C4-2B (cell line): ENCODE results near the gene NOXO1.
A peak's percentile ranks its signal among the peaks of the same experiment; 100 is the strongest.
"Not testable (repeated sequence)": the region's sequence is repeated elsewhere in the genome, so short reads cannot be mapped to it uniquely, and the experiment has no call there.

Experiments
- H3K27ac ChIP-seq: fragments of 450-650 bp; 2 replicates; pipeline ENCODE4 v1.5.1; 2017
- ZFX ChIP-seq: fragments of 450-650 bp; IDR thresholded peaks from 2 replicates; pipeline ENCODE4 v1.6.1; 2017
- TF ChIP-seq, protein P1 (sequence below): fragments of 450-650 bp; conservative IDR thresholded peaks from 2 replicates; pipeline ENCODE4 v1.5.1; 2017; ENCODE audit warnings: mild to moderate bottlenecking

Gene NOXO1

DNA sequence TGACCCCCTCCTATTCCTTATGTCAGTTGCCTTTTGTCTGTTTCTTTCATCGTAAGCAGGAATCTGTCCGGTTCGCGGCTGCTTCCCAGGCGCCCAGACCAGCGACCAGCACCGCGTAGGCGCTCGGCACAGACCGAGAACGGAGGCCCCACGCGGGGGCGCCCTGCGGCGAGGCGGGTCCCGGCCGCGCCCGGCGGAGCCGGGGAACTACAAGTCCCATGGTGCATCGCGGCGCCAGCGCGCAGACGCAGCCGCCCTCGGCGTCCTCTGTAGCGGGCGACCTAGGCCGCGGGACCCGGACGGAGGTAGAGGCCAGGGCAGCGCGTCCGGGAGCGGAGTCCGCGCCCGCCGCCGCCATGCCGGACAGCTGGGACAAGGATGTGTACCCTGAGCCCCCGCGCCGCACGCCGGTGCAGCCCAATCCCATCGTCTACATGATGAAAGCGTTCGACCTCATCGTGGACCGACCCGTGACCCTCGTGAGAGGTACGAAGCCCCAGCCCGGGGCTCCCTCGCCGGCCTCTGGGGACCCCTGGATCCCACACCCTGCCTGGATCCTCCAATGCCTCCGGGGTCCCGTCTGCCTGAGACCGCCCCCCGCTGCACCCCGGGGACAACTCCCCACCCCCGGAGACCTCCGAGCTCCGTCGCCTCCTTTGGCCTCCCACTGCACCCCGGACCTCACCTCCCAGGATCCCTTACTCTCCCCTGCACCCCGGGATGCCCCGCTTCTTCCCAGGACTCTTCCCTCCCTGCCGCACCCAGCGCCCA is 21.8 kb downstream of the NOXO1 start, which contains the start of gene NDUFB10:
TSS of gene NDUFB10 (plus strand) at position 270 of the 771 bp plus-strand sequence. CDS start at position 357, 87 bp downstream.
- H3K27ac ChIP-seq, result peak within 1 kb of the TSS; percentile 97
- peak; percentile 69; the same call in 1 of the 2 replicates for TF ChIP-seq ZFX
- TF ChIP-seq, protein P1, sequence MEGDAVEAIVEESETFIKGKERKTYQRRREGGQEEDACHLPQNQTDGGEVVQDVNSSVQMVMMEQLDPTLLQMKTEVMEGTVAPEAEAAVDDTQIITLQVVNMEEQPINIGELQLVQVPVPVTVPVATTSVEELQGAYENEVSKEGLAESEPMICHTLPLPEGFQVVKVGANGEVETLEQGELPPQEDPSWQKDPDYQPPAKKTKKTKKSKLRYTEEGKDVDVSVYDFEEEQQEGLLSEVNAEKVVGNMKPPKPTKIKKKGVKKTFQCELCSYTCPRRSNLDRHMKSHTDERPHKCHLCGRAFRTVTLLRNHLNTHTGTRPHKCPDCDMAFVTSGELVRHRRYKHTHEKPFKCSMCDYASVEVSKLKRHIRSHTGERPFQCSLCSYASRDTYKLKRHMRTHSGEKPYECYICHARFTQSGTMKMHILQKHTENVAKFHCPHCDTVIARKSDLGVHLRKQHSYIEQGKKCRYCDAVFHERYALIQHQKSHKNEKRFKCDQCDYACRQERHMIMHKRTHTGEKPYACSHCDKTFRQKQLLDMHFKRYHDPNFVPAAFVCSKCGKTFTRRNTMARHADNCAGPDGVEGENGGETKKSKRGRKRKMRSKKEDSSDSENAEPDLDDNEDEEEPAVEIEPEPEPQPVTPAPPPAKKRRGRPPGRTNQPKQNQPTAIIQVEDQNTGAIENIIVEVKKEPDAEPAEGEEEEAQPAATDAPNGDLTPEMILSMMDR, result peak; percentile 95

DNA sequence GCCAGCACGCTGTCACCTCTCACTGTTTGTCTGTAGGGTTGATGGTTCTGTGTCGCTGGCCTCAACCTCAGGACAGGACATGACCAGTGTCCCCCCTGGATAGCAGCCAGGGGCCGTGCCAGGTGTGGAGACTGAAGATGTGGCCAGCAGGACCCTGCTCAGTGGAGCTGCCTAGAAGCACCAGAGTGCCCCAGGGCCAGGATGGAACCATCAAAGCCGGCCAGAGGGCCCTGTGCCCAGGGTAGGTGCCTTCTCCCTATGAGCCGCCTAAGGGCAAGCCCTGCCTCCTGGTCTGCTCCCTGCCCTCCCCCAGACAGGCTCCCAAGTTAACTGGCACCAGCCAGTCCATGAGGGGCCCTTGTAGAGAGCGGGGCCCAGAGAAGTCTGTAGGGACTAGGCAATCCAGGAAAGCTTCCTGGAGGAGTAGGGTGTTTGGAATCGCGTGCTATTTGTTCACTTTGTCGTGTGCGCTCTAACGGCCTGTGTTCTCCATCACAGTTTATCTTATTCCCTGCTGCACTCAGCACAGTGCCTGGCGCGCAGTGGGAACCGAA is 22.5 kb downstream of the NOXO1 start:
- H3K27ac ChIP-seq, result peak overlapping the region; percentile 97
- TF ChIP-seq ZFX, result no peak
- TF ChIP-seq, protein P1, result no peak

DNA sequence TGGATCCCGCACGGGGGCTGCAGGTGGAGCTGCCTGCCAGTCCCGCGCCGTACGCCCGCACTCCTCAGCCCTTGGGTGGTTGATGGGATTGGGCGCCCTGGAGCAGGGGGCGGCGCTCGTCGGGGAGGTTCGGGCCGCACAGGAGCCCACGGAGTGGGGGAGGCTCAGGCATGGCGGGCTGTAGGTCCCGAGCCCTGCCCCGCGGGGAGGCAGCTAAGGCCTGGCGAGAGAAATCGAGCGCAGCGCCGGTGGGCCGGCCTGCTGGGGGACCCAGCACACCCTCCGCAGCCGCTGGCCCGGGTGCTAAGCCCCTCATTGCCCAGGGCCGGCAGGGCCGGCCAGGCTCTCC is 23.2 kb downstream of the NOXO1 start:
- not testable (repeated sequence) for H3K27ac ChIP-seq

DNA sequence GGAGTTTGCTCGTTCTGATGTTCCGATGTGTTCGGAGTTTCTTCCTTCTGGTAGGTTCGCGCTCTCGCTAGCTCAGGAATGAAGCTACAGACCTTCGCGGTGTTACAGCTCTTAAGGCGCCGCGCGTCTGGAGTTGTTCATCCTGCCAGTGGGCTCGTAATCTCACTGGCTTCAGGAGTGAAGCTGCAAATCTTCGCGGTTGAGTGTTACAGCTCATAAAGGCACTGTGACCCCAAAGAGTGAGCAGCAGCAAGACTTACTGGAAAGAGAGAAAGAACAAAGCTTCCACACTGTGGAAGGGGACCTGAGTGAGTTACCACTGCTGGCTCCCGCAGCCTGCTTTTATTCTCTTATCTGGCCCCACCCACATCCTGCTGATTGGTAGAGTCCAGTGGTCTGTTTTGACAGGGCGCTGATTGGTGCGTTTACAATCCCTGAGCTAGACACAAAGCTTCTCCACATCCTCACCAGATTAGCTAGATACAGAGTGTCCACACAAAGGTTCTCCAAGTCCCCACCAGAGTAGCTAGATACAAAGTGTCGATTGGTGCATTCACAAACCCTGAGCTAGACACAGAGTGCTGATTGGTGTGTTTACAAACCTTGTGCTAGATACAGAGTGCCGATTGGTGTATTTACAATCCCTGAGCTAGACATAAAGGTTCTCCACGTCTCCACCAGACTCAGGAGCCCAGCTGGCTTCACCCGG is 23.7 kb downstream of the NOXO1 start:
- not testable (repeated sequence) for H3K27ac ChIP-seq

DNA sequence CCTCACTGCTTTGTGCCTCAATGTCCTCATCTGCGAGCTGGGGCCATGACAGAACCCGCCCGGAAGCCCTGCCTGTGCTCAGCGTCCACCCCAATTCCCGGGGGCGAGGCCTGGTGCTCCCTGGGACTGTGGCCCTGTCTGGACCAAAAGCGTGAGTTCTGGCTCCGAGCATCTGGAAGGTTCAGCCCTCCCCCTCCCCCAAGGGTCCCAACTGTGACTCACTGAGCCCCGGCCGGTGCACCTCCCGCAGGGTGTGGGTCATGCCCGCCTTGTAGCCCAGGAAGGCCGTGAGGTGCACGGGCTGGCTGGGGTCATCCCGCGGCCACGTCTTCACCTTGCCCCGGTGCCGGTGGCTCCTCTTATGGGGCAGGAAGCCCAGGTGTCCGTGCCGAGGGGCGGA is 27.5 kb downstream of the NOXO1 start:
- no peak for TF ChIP-seq ZFX
- TF ChIP-seq, protein P1, result no peak
- H3K27ac ChIP-seq, result no peak overlapping the region

DNA sequence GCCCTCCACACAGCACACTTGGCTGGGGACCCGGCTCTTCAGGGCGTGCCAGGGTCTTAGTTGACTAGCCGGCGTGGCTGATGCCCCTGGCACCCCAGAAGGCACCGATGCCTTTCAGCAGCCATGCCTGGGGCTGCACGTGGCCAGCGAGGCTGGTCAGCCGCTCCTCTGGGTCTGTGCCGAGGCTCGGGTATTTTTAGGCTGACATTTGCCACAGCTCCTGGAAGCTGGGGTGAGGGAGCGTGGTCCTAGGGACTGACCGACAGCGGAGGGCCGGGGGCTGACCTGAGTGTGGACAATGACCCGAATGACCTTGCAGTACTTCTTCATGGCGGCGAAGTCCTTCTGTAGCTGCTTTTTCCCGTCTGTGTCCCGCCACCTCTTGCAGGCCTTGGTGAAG is 30.7 kb downstream of the NOXO1 start:
- TF ChIP-seq, protein P1, result no peak
- no peak for TF ChIP-seq ZFX
- no peak overlapping the region for H3K27ac ChIP-seq

DNA sequence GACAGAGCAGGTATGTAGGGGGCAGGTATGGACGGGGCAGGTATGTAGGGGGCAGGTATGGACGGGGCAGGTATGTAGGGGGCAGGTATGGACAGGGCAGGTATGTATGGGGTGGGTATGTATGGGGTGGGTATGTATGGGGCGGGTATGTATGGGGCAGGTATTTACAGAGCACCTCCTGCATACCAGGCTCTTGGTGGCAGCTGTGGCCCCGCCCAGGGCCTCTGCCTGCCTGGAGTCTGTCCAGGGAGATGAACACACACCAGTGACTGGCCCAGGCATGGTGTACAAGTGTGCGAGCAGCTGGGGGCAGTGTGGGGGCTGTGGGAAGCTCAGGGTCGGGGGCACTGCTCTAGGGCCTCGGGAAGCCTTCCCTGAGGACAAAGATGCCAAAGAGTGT is 31.2 kb downstream of the NOXO1 start:
- no peak overlapping the region for H3K27ac ChIP-seq
- TF ChIP-seq, protein P1, result no peak
- TF ChIP-seq ZFX, result no peak

DNA sequence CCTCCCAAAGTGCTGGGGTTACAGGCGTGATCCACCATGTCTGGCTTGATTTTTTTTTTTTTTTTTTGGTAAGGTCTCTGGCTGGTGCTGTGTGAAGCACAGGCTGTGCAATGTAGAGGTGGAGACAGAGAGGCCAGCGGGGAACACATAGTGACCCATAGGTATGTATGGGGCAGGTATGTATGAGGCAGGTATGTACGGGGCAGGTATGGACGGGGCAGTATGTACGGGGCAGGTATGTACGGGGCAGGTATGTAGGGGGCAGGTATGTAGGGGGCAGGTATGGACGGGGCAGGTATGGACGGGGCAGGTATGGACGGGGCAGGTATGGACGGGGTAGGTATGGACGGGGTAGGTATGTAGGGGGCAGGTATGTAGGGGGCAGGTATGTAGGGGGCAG is 31.8 kb downstream of the NOXO1 start:
- no peak overlapping the region for H3K27ac ChIP-seq
- TF ChIP-seq ZFX, result no peak
- TF ChIP-seq, protein P1, result no peak
